Endodermal cell (in vitro differentiated cells): ENCODE results near the gene TAF4B. TPM values are rescaled to one million over a fixed set of nuclear protein-coding genes. Genes with fewer than 3 reads are reported as not detected.

Experiments used
- DNase-seq: peaks from one replicate; pipeline ENCODE4 v3.0.0-alpha.2; 2017
- H3K27ac ChIP-seq: 2 replicates; pipeline ENCODE4 v1.5.1; 2013; ENCODE audit warnings: mild to moderate bottlenecking, low read depth, low read length, moderate library complexity
- H3K27me3 ChIP-seq: 2 replicates; pipeline ENCODE4 v1.6.1; 2013; ENCODE audit warnings: mild to moderate bottlenecking, low read length, moderate library complexity; ENCODE audit not compliant: insufficient read depth, control insufficient read depth, poor library complexity, severe bottlenecking
- H3K36me3 ChIP-seq: 2 replicates; pipeline ENCODE4 v1.7.0; 2013; ENCODE audit warnings: mild to moderate bottlenecking, low read length, moderate library complexity; ENCODE audit not compliant: control insufficient read depth, insufficient read depth
- H3K4me1 ChIP-seq: one replicate; pipeline ENCODE4 v1.7.0; 2013; ENCODE audit warnings: low read length; ENCODE audit not compliant: control insufficient read depth, insufficient read depth
- H3K4me3 ChIP-seq: 2 replicates; pipeline ENCODE4 v1.5.1; 2013; ENCODE audit warnings: mild to moderate bottlenecking, low read length, moderate library complexity
- H3K9ac ChIP-seq: 2 replicates; pipeline ENCODE4 v1.6.1; 2013; ENCODE audit warnings: mild to moderate bottlenecking, low read length, moderate library complexity; ENCODE audit not compliant: poor library complexity, severe bottlenecking; ENCODE audit errors: extremely low read depth
- H3K9me3 ChIP-seq: 2 replicates; pipeline ENCODE4 v1.6.1; 2013; ENCODE audit warnings: mild to moderate bottlenecking, low read length, moderate library complexity; ENCODE audit not compliant: control insufficient read depth
- H3K27ac Mint-ChIP-seq: 2 replicates; pipeline ENCODE4 v1.8.0; 2020; ENCODE audit warnings: mixed read lengths
- H3K27me3 Mint-ChIP-seq: 2 replicates; pipeline ENCODE4 v1.8.0; 2021; ENCODE audit warnings: mild to moderate bottlenecking, mixed read lengths; ENCODE audit not compliant: insufficient read depth
- H3K36me3 Mint-ChIP-seq: 2 replicates; pipeline ENCODE4 v1.8.0; 2020; ENCODE audit warnings: low read depth, mixed read lengths
- H3K4me1 Mint-ChIP-seq: 2 replicates; pipeline ENCODE4 v1.8.0; 2020; ENCODE audit warnings: mixed read lengths
- H3K4me3 Mint-ChIP-seq: 2 replicates; pipeline ENCODE4 v1.8.0; 2020; ENCODE audit warnings: mild to moderate bottlenecking, moderate library complexity, mixed read lengths
- H3K9me3 Mint-ChIP-seq: 2 replicates; pipeline ENCODE4 v1.8.0; 2020; ENCODE audit warnings: mild to moderate bottlenecking, mixed read lengths
- CTCF ChIP-seq: fragments of 200-600 bp; sonication (generic); conservative IDR thresholded peaks from 2 replicates; pipeline ENCODE4 v1.5.0; 2021; ENCODE audit warnings: antibody characterized with exemption, mild to moderate bottlenecking
- WGBS, 2 experiments: methylation state at CpG; one replicate each; pipeline versions ENCODE4 v1.1.5 to v1.1.7; 2013; ENCODE audit warnings: missing lambda C conversion rate in 2 of 2, mixed read lengths in 1 of 2; ENCODE audit not compliant: insufficient coverage in 1 of 2, insufficient read length in 1 of 2; 5-methylcytosine and 5-hydroxymethylcytosine counted together
- total RNA-seq, 2 donors: library from RNA; stranded (reverse); fragmentation: NEBNext Ultra II Directional in 1 of 2; extraction: Animal tissue kit (Norgen Biotek cat#: 25700) in 1 of 2; gene quantifications; 2 replicates in 1 of 2; 3 replicates in 1 of 2; pipeline ENCODE4 v1.2.1, GENCODE V29; 2021

TAF4B gene
- total RNA-seq, 2 donors from 2014 or later, result 6.9 to 7.7 TPM

DNA sequence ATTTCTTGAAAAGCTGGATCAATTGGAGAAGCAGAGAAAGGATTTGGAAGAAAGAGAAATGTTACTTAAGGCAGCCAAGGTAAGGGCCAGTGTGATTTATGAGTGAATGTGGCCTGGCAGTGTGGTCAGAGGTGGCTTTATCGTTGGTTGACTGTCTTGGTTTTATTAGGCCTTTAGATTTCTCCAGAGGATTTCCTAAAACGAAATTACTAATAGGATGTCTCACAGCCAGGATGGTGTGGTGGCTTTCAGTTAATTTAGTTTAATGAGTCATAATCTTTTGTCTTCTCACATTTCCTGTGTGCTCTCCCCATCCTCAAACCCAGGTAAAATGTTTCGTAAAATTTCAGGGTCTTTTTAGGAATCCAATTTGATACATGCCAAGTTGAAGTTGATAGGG, 100.8 kb downstream of the TAF4B start:
- H3K4me1 Mint-ChIP-seq, result no peaks in the 10 kb centered on the region

GRCh38 chr18:26332991-26333390, 106.7 kb downstream of the TAF4B start:
- Histone ChIP-seq H3K9ac (no peak overlapping the region), H3K4me3 (no peak overlapping the region), H3K27ac (no peak overlapping the region), H3K36me3 (peaks cover 11% of the 10 kb centered on the region), H3K4me1 (peaks cover 5% of the 10 kb centered on the region), H3K27me3 (no peaks in the 10 kb centered on the region), H3K9me3 (no peaks in the 10 kb centered on the region)
- DNase-seq, result no peak
- peaks cover 3% of the 10 kb centered on the region for H3K36me3 Mint-ChIP-seq
- no peak overlapping the region for H3K4me3 Mint-ChIP-seq
- 94 to 100% methylated on average over 1 of the region's 1 CpG for WGBS, 2 experiments
- no peaks in the 10 kb centered on the region for H3K27me3 Mint-ChIP-seq
- H3K9me3 Mint-ChIP-seq, result no peaks in the 10 kb centered on the region
- TF ChIP-seq CTCF, result no peak
- H3K27ac Mint-ChIP-seq, result no peak overlapping the region
- peaks cover 18% of the 10 kb centered on the region for H3K4me1 Mint-ChIP-seq

More for the DNA sequence above, 100.8 kb downstream of the TAF4B start:
- no peaks in the 10 kb centered on the region for H3K27me3 Mint-ChIP-seq
- WGBS, 2 experiments, result 90 to 96% methylated on average over 2 to 3 of the region's 3 CpGs
- no peak overlapping the region for H3K27ac Mint-ChIP-seq
- peaks cover 7% of the 10 kb centered on the region for H3K36me3 ChIP-seq
- no peak for TF ChIP-seq CTCF
- peaks cover 12% of the 10 kb centered on the region for H3K36me3 Mint-ChIP-seq
- no peak overlapping the region for H3K27ac ChIP-seq
- H3K9ac ChIP-seq, result no peak overlapping the region
- no peak for DNase-seq
- H3K9me3 ChIP-seq, result no peaks in the 10 kb centered on the region
- H3K9me3 Mint-ChIP-seq, result no peaks in the 10 kb centered on the region
- H3K4me3 ChIP-seq, result no peak overlapping the region
- no peak overlapping the region for H3K4me3 Mint-ChIP-seq
- no peaks in the 10 kb centered on the region for H3K27me3 ChIP-seq
- no peaks in the 10 kb centered on the region for H3K4me1 ChIP-seq

DNA sequence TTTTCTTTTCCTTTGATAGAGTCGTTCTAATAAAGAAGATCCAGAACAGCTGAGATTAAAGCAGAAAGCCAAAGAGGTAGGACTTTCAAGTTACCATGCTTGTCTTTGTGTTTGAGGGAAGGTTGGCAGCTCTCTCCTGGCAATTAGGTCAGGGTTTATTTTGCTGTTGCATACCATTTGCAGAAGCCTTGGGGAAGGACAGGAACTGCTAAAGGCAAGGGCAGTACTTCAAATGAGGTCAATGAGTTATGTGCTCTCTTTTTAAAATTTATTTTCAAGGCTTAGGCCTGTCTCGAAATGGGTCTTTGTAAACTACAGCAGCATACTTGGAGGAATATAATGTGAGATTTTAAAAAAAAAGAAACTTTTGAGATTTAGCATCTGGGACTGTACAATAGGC, 108.9 kb downstream of the TAF4B start:
- no peak for TF ChIP-seq CTCF
- Mint-ChIP-seq H3K4me3 (no peak overlapping the region), H3K27me3 (no peaks in the 10 kb centered on the region), H3K36me3 (peaks cover 3% of the 10 kb centered on the region), H3K27ac (peak overlapping the region; percentile 39), H3K9me3 (no peaks in the 10 kb centered on the region), H3K4me1 (peaks cover 18% of the 10 kb centered on the region)
- DNase-seq, result no peak
- Histone ChIP-seq H3K4me3 (no peak overlapping the region), H3K27ac (peak overlapping the region; percentile 0), H3K9me3 (no peaks in the 10 kb centered on the region), H3K27me3 (no peaks in the 10 kb centered on the region), H3K9ac (peak overlapping the region; percentile 28), H3K4me1 (peaks cover 5% of the 10 kb centered on the region), H3K36me3 (peaks cover 4% of the 10 kb centered on the region)
- WGBS, 2 experiments, result 84 to 90% methylated on average over 1 to 2 of the region's 2 CpGs
